Lung (tissue), 12 donors: ENCODE results near the gene IL31RA. TPM values are rescaled to one million over a fixed set of nuclear protein-coding genes. Genes with fewer than 3 reads are reported as not detected.

ENCODE experiments used
- ATAC-seq: fragments of 200-7000 bp; cut with Tn5 transposase; one replicate; pipeline ENCODE4 v1.9.1; 2020; ENCODE audit warnings: moderate number of reproducible peaks; ENCODE audit not compliant: insufficient read depth, low FRiP score
- DNase-seq, 3 donors: peaks; one replicate each; pipeline ENCODE4 v3.0.0-alpha.2; 2013 to 2017
- H3K27ac ChIP-seq, 2 donors: one replicate each; pipeline ENCODE4 v1.5.1; 2013; ENCODE audit warnings: mild to moderate bottlenecking in 2 of 2, moderate library complexity in 2 of 2, control low read depth in 1 of 2, inconsistent platforms in 1 of 2, low read depth in 1 of 2, low read length in 1 of 2
- H3K27me3 ChIP-seq, 3 donors: one replicate each; pipeline ENCODE4 v1.5.1; 2013; ENCODE audit warnings: low read length in 2 of 3; ENCODE audit not compliant: control insufficient read depth in 3 of 3, insufficient read depth in 3 of 3
- H3K36me3 ChIP-seq, 4 donors: one replicate each; pipeline ENCODE4 v1.5.1; 2013; ENCODE audit warnings: low read length in 4 of 4, mild to moderate bottlenecking in 1 of 4, moderate library complexity in 1 of 4; ENCODE audit not compliant: control insufficient read depth in 4 of 4, insufficient read depth in 4 of 4
- H3K4me1 ChIP-seq, 5 donors: one replicate each; pipeline ENCODE4 v1.5.1; 2013; ENCODE audit warnings: low read length in 5 of 5, mild to moderate bottlenecking in 2 of 5, moderate library complexity in 1 of 5; ENCODE audit not compliant: control insufficient read depth in 5 of 5, insufficient read depth in 5 of 5
- H3K4me3 ChIP-seq: one replicate; pipeline ENCODE4 v1.5.1; 2013; ENCODE audit warnings: mild to moderate bottlenecking, control low read depth, moderate library complexity
- H3K9ac ChIP-seq, 2 donors: one replicate each; pipeline ENCODE4 v1.5.1; 2013; ENCODE audit warnings: low read length in 2 of 2, control low read depth in 1 of 2; ENCODE audit not compliant: insufficient read depth in 1 of 2
- H3K9me3 ChIP-seq, 4 donors: one replicate each; pipeline ENCODE4 v1.5.1; 2013; ENCODE audit warnings: low read length in 3 of 4, mild to moderate bottlenecking in 1 of 4, moderate library complexity in 1 of 4; ENCODE audit not compliant: control insufficient read depth in 4 of 4, insufficient read depth in 3 of 4
- CTCF ChIP-seq: IDR thresholded peaks from 2 replicates; pipeline ENCODE4 v1.5.1; 2012; ENCODE audit warnings: mild to moderate bottlenecking; ENCODE audit errors: control extremely low read depth, extremely low read depth
- WGBS, 2 donors: extraction: QIAGEN DNeasy Blood & Tissue Kit; methylation state at CpG; one replicate each; pipeline ENCODE4 v1.1.7; 2013; 5-methylcytosine and 5-hydroxymethylcytosine counted together
- polyA plus RNA-seq, 2 donors: library from polyadenylated mRNA; stranded (reverse); fragments of 200-250 nt; gene quantifications; one replicate each; pipeline ENCODE4 v1.2.1, GENCODE V29; 2013
- total RNA-seq, 2 donors: library from RNA; depleted of rRNA in 1 of 2; stranded (reverse); fragments of >200 nt in 1 of 2; gene quantifications; one replicate each; pipeline ENCODE4 v1.2.1, GENCODE V29; 2014 to 2021
- donor health status: control.
- donor health status: control.
- donor health status: Bipolar disorder and iron deficiency.
- donor health status: healthy.
- donor health status: DM: yes; HTN: yes; CAD: no.

Gene IL31RA
- total and polyA plus RNA-seq, 4 donors, result 0.04 to 0.21 (median 0.11) TPM

GRCh38 chr5:55866934-55867333, 15.8 kb downstream of the IL31RA start:
- Histone ChIP-seq H3K9ac (no peak overlapping the region), H3K4me1 (peaks cover 0 to 7% (median 0%) of the 10 kb centered on the region in 5 donors), H3K4me3 (no peak overlapping the region), H3K36me3 (no peaks in the 10 kb centered on the region), H3K27me3 (no peaks in the 10 kb centered on the region), H3K27ac (no peak overlapping the region), H3K9me3 (no peaks in the 10 kb centered on the region)
- ATAC-seq, result no peak
- no peak for DNase-seq
- TF ChIP-seq CTCF, result no peak
- 68 to 73% methylated on average over 5 of the region's 5 CpGs for WGBS, 2 donors

GRCh38 chr5:55868846-55869245, 17.7 kb downstream of the IL31RA start:
- no peak overlapping the region for H3K9ac ChIP-seq
- no peak for TF ChIP-seq CTCF

GRCh38 chr5:55869847-55870246, 18.7 kb downstream of the IL31RA start:
- no peak for TF ChIP-seq CTCF
- DNase-seq (no peak), ATAC-seq (no peak)
- Histone ChIP-seq H3K9ac (no peak overlapping the region), H3K4me3 (no peak overlapping the region), H3K36me3 (no peaks in the 10 kb centered on the region), H3K27ac (no peak overlapping the region), H3K4me1 (peaks cover 0 to 5% (median 0%) of the 10 kb centered on the region in 5 donors), H3K9me3 (peaks cover 0 to 4% (median 0%) of the 10 kb centered on the region in 4 donors), H3K27me3 (no peaks in the 10 kb centered on the region)
- WGBS, 2 donors, result 96% methylated on average over 4 of the region's 4 CpGs

More at GRCh38 chr5:55868846-55869245, 17.7 kb downstream of the IL31RA start:
- H3K9me3 ChIP-seq, result no peaks in the 10 kb centered on the region
- 26 to 42% methylated on average over 1 of the region's 1 CpG for WGBS, 2 donors
- peaks cover 0 to 7% (median 0%) of the 10 kb centered on the region in 5 donors for H3K4me1 ChIP-seq
- DNase-seq (peak in 2 of 3 donors; percentile 7 to 15), ATAC-seq (peak; percentile 74)
- H3K4me3 ChIP-seq, result no peak overlapping the region
- H3K27me3 ChIP-seq, result no peaks in the 10 kb centered on the region
- no peak overlapping the region for H3K27ac ChIP-seq
- no peaks in the 10 kb centered on the region for H3K36me3 ChIP-seq

GRCh38 chr5:55873234-55873633, 22.1 kb downstream of the IL31RA start:
- DNase-seq, result no peak
- no peak for ATAC-seq
- no peaks in the 10 kb centered on the region for H3K27me3 ChIP-seq
- H3K36me3 ChIP-seq, result no peaks in the 10 kb centered on the region
- no peak overlapping the region for H3K27ac ChIP-seq
- H3K4me1 ChIP-seq, result peaks cover 0 to 2% (median 0%) of the 10 kb centered on the region in 5 donors
- peaks cover 0 to 4% (median 0%) of the 10 kb centered on the region in 4 donors for H3K9me3 ChIP-seq
- no peak for TF ChIP-seq CTCF
- H3K9ac ChIP-seq, result no peak overlapping the region
- H3K4me3 ChIP-seq, result no peak overlapping the region
